GM21360 (cell line): Measurements from ENCODE around the gene TMEM245.
"Not testable (repeated sequence)": the region's sequence is repeated elsewhere in the genome, so short reads cannot be mapped to it uniquely, and the experiment has no call there.

Experiments
- ATAC-seq: cut with Tn5 transposase; IDR thresholded peaks from one replicate; pipeline ENCODE4 v1.9.1; 2021; ENCODE audit warnings: mild to moderate bottlenecking, moderate library complexity; ENCODE audit not compliant: unreplicated experiment

Gene TMEM245

GRCh38 chr9:109134167-109134578 is 14.4 kb upstream of the TMEM245 start:
- no peak for ATAC-seq

GRCh38 chr9:109133533-109133932 is 13.8 kb upstream of the TMEM245 start:
- no peak for ATAC-seq

GRCh38 chr9:109132567-109133021 is 12.8 kb upstream of the TMEM245 start:
- ATAC-seq = no peak

- no peak for ATAC-seq
Observed at GRCh38 chr9:109129470-109130197, 9.9 kb upstream of the TMEM245 start.

- not testable (repeated sequence) for ATAC-seq
Observed at GRCh38 chr9:109126671-109127070, 6.9 kb upstream of the TMEM245 start.

- no peak for ATAC-seq
Observed at GRCh38 chr9:109124121-109124520, 4.4 kb upstream of the TMEM245 start.

- ATAC-seq = peak; percentile 33
Observed at GRCh38 chr9:109122726-109123621, 3.2 kb upstream of the TMEM245 start.

- no peak for ATAC-seq
Observed at GRCh38 chr9:109121232-109121796, 1.6 kb upstream of the TMEM245 start.

GRCh38 chr9:109120204-109120789 is 550 bp upstream of the TMEM245 start:
- no peak for ATAC-seq

- no peak for ATAC-seq
Observed at GRCh38 chr9:109118808-109119438, 824 bp downstream of the TMEM245 start.

- ATAC-seq = no peak
Observed at GRCh38 chr9:109117856-109118807, 1.6 kb downstream of the TMEM245 start.

GRCh38 chr9:109115931-109116526 is 3.7 kb downstream of the TMEM245 start:
- no peak for ATAC-seq

GRCh38 chr9:109114670-109115069 is 5.1 kb downstream of the TMEM245 start:
- ATAC-seq = no peak

- no peak for ATAC-seq
Observed at GRCh38 chr9:109113892-109114609, 5.7 kb downstream of the TMEM245 start.

- ATAC-seq = no peak
Observed at GRCh38 chr9:109113254-109113653, 6.5 kb downstream of the TMEM245 start.

GRCh38 chr9:109110329-109111021 is 9.3 kb downstream of the TMEM245 start:
- peak; percentile 80 for ATAC-seq

GRCh38 chr9:109109967-109110328 is 9.8 kb downstream of the TMEM245 start:
- no peak for ATAC-seq

- no peak for ATAC-seq
Observed at GRCh38 chr9:109108318-109108717, 11.4 kb downstream of the TMEM245 start.
